Vagina (tissue), 2 donors: Measurements from ENCODE around the gene SVOP.

ENCODE experiments used
- POLR2A ChIP-seq, 2 donors: fragments of 450-650 bp; IDR thresholded peaks; one replicate each; pipeline ENCODE4 v1.6.1; 2017; ENCODE audit warnings: antibody characterized with exemption in 2 of 2, mild to moderate bottlenecking in 2 of 2, moderate library complexity in 2 of 2
- POLR2AphosphoS5 ChIP-seq, 2 donors: sonication (generic); formaldehyde crosslinking; IDR thresholded peaks; one replicate each; pipeline ENCODE4 v1.9.0; 2017; ENCODE audit warnings: antibody characterized with exemption in 2 of 2, mild to moderate bottlenecking in 2 of 2, low read depth in 1 of 2; ENCODE audit not compliant: insufficient read depth in 1 of 2
- TF ChIP-seq, protein P1 (sequence below), 3 experiments: fragments of 450-650 bp in 2 of 3; fragments of 200-600 bp in 1 of 3; sonication (generic) in 1 of 3; IDR thresholded peaks; one replicate each; pipeline ENCODE4 v1.5.1; 2017 to 2019; ENCODE audit warnings: antibody characterized with exemption in 3 of 3, mild to moderate bottlenecking in 2 of 3, moderate library complexity in 2 of 3

DNA sequence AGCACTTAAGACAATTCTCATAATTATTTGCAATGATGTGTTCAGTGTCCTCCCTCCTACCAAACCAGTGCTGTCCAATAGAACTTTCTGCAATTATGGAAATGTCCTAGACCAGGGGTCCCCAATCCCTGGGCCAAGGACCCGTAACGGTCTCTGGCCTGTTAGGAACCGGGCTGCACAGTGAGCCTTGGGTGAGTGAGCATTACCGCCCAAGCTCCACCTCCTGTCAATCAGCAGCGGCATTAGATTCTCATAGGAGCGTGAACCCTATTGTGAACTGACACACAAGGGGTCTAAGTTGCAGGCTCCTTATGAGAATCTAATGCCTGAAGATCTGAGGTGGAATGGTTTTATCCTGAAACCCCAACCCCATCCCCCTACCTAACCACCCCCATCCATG is 3.9 kb downstream of the SVOP start:
- TF ChIP-seq, protein P1, sequence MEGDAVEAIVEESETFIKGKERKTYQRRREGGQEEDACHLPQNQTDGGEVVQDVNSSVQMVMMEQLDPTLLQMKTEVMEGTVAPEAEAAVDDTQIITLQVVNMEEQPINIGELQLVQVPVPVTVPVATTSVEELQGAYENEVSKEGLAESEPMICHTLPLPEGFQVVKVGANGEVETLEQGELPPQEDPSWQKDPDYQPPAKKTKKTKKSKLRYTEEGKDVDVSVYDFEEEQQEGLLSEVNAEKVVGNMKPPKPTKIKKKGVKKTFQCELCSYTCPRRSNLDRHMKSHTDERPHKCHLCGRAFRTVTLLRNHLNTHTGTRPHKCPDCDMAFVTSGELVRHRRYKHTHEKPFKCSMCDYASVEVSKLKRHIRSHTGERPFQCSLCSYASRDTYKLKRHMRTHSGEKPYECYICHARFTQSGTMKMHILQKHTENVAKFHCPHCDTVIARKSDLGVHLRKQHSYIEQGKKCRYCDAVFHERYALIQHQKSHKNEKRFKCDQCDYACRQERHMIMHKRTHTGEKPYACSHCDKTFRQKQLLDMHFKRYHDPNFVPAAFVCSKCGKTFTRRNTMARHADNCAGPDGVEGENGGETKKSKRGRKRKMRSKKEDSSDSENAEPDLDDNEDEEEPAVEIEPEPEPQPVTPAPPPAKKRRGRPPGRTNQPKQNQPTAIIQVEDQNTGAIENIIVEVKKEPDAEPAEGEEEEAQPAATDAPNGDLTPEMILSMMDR (IDR thresholded peaks at IDR 0.05), result no peak
- no peak for TF ChIP-seq POLR2AphosphoS5 (IDR thresholded peaks at IDR 0.05; ENCODE audit: insufficient read depth in 1 of 2, low read depth in 1 of 2)
- no peak for TF ChIP-seq POLR2A (IDR thresholded peaks at IDR 0.05)
